GM21367 (cell line): ENCODE results near the gene KEAP1.

ENCODE experiments used
- ATAC-seq: cut with Tn5 transposase; IDR thresholded peaks from one replicate; pipeline ENCODE4 v1.9.1; 2021; ENCODE audit not compliant: unreplicated experiment

KEAP1 gene

GRCh38 chr19:10450853-10451609 lies 52.1 kb downstream of the KEAP1 start:
- no peak for ATAC-seq

- no peak for ATAC-seq
Measured at GRCh38 chr19:10450191-10450852, 52.8 kb downstream of the KEAP1 start.

GRCh38 chr19:10449037-10449436 lies 54.1 kb downstream of the KEAP1 start:
- no peak for ATAC-seq

GRCh38 chr19:10442698-10443097 lies 60.5 kb downstream of the KEAP1 start:
- ATAC-seq: no peak

- no peak for ATAC-seq
Measured at GRCh38 chr19:10439588-10439987, 63.6 kb downstream of the KEAP1 start.
